GM12878 (cell line): ENCODE results near the gene SLMAP. TPM values are rescaled to one million over a fixed set of nuclear protein-coding genes. Genes with fewer than 3 reads are reported as not detected.

Experiments
- ATAC-seq: fragments of 200-7000 bp; cut with Tn5 transposase; 3 replicates; pipeline ENCODE4 v1.9.1; 2020; ENCODE audit warnings: mild to moderate bottlenecking, moderate library complexity
- BruUV-seq: library from RNA; stranded (reverse); fragments of 400-500 nt; replicated peaks from 2 replicates; lab custom pipeline; 2021; lab: Mats Ljungman, UMichigan
- CTCF ChIA-PET: fragments of 300-600 bp; sonication (Branson Sonifier 250); formaldehyde crosslinking; extraction: SDS; loops from one replicate; lab custom pipeline; 2021; ENCODE audit warnings: inconsistent platforms; lab: Yijun Ruan, JAX
- POLR2A ChIA-PET: fragments of 350-600 bp; formaldehyde crosslinking; extraction: SDS; loops from one replicate; lab custom pipeline; 2021; ENCODE audit warnings: inconsistent platforms; lab: Charles Lee
- RAD21 ChIA-PET: fragments of 300-600 bp; sonication (Branson Sonifier 250); formaldehyde crosslinking; loops from one replicate; lab custom pipeline; 2023; ENCODE audit warnings: antibody characterized with exemption; ENCODE audit not compliant: unreplicated experiment; lab: Charles Lee
- SMC1A ChIA-PET: fragments of 300-600 bp; sonication (Branson Sonifier 250); formaldehyde crosslinking; loops from one replicate; lab custom pipeline; 2023; ENCODE audit not compliant: unreplicated experiment, uncharacterized antibody; lab: Charles Lee
- DNase-seq: peaks from one replicate; pipeline ENCODE4 v3.0.0-alpha.2; 2011; ENCODE audit warnings: low read depth, low spot score
- FAIRE-seq: peaks from 3 replicates; lab custom pipeline; 2011; peaks lifted over from hg19 to GRCh38; lab: Jason Lieb, UNC
- H2AFZ ChIP-seq: 2 replicates; pipeline ENCODE4 v1.6.0; 2011; ENCODE audit warnings: low read depth, low read length, control low read depth; ENCODE audit not compliant: control insufficient read depth
- H3K27ac ChIP-seq: 2 replicates; pipeline ENCODE4 v1.5.1; 2011; ENCODE audit warnings: control low read depth; ENCODE audit not compliant: control insufficient read depth, insufficient read depth
- H3K27me3 ChIP-seq, 2 experiments: replicated peaks in 1 of 2; 2 replicates each; pipeline versions ENCODE4 v1.6.0 to v1.6.1; 2011; ENCODE audit warnings: low read length in 1 of 2; ENCODE audit not compliant: control insufficient read depth in 2 of 2, insufficient read depth in 2 of 2
- H3K36me3 ChIP-seq, 2 experiments: 2 replicates each; pipeline ENCODE4 v1.5.1; 2011; ENCODE audit warnings: low read length in 1 of 2; ENCODE audit not compliant: control insufficient read depth in 2 of 2, insufficient read depth in 2 of 2
- H3K4me1 ChIP-seq: 2 replicates; pipeline ENCODE4 v1.6.1; 2011; ENCODE audit warnings: mild to moderate bottlenecking, low read length, moderate library complexity, mixed read lengths; ENCODE audit not compliant: control insufficient read depth, insufficient read depth
- H3K4me2 ChIP-seq: 2 replicates; pipeline ENCODE4 v1.6.0; 2011; ENCODE audit warnings: control low read depth; ENCODE audit not compliant: control insufficient read depth, insufficient read depth
- H3K4me3 ChIP-seq: fragments of 200-600 bp; sonication (generic); 2 replicates; pipeline ENCODE4 v1.5.1; 2016
- H3K79me2 ChIP-seq: 2 replicates; pipeline ENCODE4 v1.6.0; 2011; ENCODE audit warnings: low read length; ENCODE audit not compliant: control insufficient read depth, insufficient read depth
- H3K9ac ChIP-seq: 2 replicates; pipeline ENCODE4 v1.8.0; 2011; ENCODE audit warnings: low read length, control low read depth, mixed read lengths; ENCODE audit not compliant: control insufficient read depth, insufficient read depth
- H3K9me3 ChIP-seq: replicated peaks from 3 replicates; pipeline ENCODE4 v1.5.1; 2011; ENCODE audit warnings: mild to moderate bottlenecking, low read length; ENCODE audit not compliant: control insufficient read depth, insufficient read depth
- H4K20me1 ChIP-seq: 2 replicates; pipeline ENCODE4 v1.6.0; 2011; ENCODE audit not compliant: control insufficient read depth, insufficient read depth
- NBN ChIP-seq: fragments of 450-650 bp; IDR thresholded peaks from 2 replicates; pipeline ENCODE4 v1.6.1; 2016
- PAX8 ChIP-seq: fragments of 450-650 bp; IDR thresholded peaks from 2 replicates; pipeline ENCODE4 v1.6.1; 2017; ENCODE audit warnings: mild to moderate bottlenecking, moderate library complexity
- POLR2A ChIP-seq: IDR thresholded peaks from 2 replicates; pipeline ENCODE4 v1.6.1; 2011; ENCODE audit warnings: low read depth, mild to moderate bottlenecking, low read length
- RBBP5 ChIP-seq: fragments of 200-600 bp; sonication (generic); conservative IDR thresholded peaks from 2 replicates; pipeline ENCODE4 v1.6.1; 2016
- SIX5 ChIP-seq: IDR thresholded peaks from 2 replicates; pipeline ENCODE4 v1.6.1; 2011; ENCODE audit warnings: mild to moderate bottlenecking, low read depth, low read length, moderate library complexity; ENCODE audit not compliant: severe bottlenecking
- SKIL ChIP-seq: fragments of 450-650 bp; IDR thresholded peaks from 2 replicates; pipeline ENCODE4 v1.6.1; 2017; ENCODE audit warnings: mild to moderate bottlenecking, low read depth, inconsistent platforms; ENCODE audit not compliant: poor library complexity, severe bottlenecking
- SRF ChIP-seq, 2 experiments: IDR thresholded peaks; 2 replicates each; pipeline ENCODE4 v1.6.1; 2011; ENCODE audit warnings: low read depth in 2 of 2, low read length in 2 of 2, mild to moderate bottlenecking in 1 of 2, moderate library complexity in 1 of 2
- TCF7 ChIP-seq: IDR thresholded peaks from 2 replicates; pipeline ENCODE4 v1.6.1; 2014; ENCODE audit warnings: antibody characterized with exemption, borderline replicate concordance
- USF1 ChIP-seq: IDR thresholded peaks from 2 replicates; pipeline ENCODE4 v1.6.1; 2011; ENCODE audit warnings: borderline replicate concordance, low read depth, mild to moderate bottlenecking, moderate library complexity, mixed read lengths, low read length; ENCODE audit not compliant: insufficient read depth; ENCODE audit errors: extremely low read length
- USF2 ChIP-seq: IDR thresholded peaks from 2 replicates; pipeline ENCODE4 v1.6.1; 2011; ENCODE audit warnings: low read depth, low read length, improper control_type of control experiment, borderline replicate concordance
- ZNF207 ChIP-seq: fragments of 450-650 bp; IDR thresholded peaks from 2 replicates; pipeline ENCODE4 v1.6.1; 2014; ENCODE audit warnings: antibody characterized with exemption, mild to moderate bottlenecking, borderline replicate concordance
- ZNF622 ChIP-seq: fragments of 450-650 bp; IDR thresholded peaks from 2 replicates; pipeline ENCODE4 v1.6.1; 2017; ENCODE audit warnings: mild to moderate bottlenecking, inconsistent platforms
- WGBS: methylation state at CpG from one replicate; pipeline ENCODE4 v1.1.6; 2016; ENCODE audit warnings: low lambda C conversion rate; ENCODE audit not compliant: insufficient replicate concordance, insufficient coverage; ENCODE audit errors: missing lambda C conversion rate; 5-methylcytosine and 5-hydroxymethylcytosine counted together
- in situ Hi-C: fragments of 300-500 bp; cut with MboI; formaldehyde crosslinking; loops from 9 replicates; pipeline ENCODE4 v1.14.3; 2018; ENCODE audit warnings: mixed read lengths
- intact Hi-C: fragments of 100-400 bp; cut with micrococcal nuclease; formaldehyde crosslinking; loops from one replicate; pipeline ENCODE4 v1.14.2; 2022; ENCODE audit not compliant: unreplicated experiment
- polyA plus RNA-seq, 11 experiments: library from polyadenylated mRNA; depleted of rRNA in 4 of 11; unstranded in 6 of 11; stranded (reverse) in 5 of 11; fragments of >200 nt; fragmentation: Nextera tagmentation in 4 of 11; fragmentation: Illumina TruSeq in 1 of 11; extraction: Ambion mirVana in 4 of 11; extraction: Trizol in 1 of 11; gene quantifications; 1 replicate in 1 of 11; 2 replicates in 10 of 11; pipeline versions ENCODE4 v1.2.1 to v1.2.3, GENCODE V29; 2011 to 2016; ENCODE audit warnings: inconsistent platforms in 2 of 11, missing spikeins in 2 of 11, low read depth in 1 of 11
- total RNA-seq, 4 experiments: library from RNA; depleted of rRNA in 3 of 4; stranded (reverse); fragments of >200 nt in 3 of 4; fragmentation: Illumina TruSeq in 1 of 4; extraction: Trizol in 1 of 4; gene quantifications; 2 replicates each; pipeline versions ENCODE4 v1.2.1 to v1.2.3, GENCODE V29; 2013 to 2021

The SLMAP gene
- total and polyA plus RNA-seq, 10 of the 15 experiments (the other 5 are each of a cell fraction or from before 2014, with no cell fraction given) = 8.3 to 43.8 (median 26.4) TPM

- TF ChIP-seq SIX5 (no peak), USF2 (no peak), NBN (no peak), POLR2A (no peak), ZNF622 (no peak)
Measured at GRCh38 chr3:57977818-57978235, 221.7 kb downstream of the SLMAP start (continued).

GRCh38 chr3:57978316-57978715, 222.2 kb downstream of the SLMAP start:
- FAIRE-seq (no peak), ATAC-seq (0 out of 3 replicates have a peak, but pooled peaks have one; percentile 12), DNase-seq (no peak)
- Histone ChIP-seq H3K27ac (no peak overlapping the region), H2AFZ (no peak overlapping the region), H4K20me1 (no peaks in the 10 kb centered on the region), H3K4me3 (no peak overlapping the region), H3K4me2 (no peak overlapping the region), H3K27me3 (no peaks in the 10 kb centered on the region), H3K9me3 (no peaks in the 10 kb centered on the region), H3K9ac (no peak overlapping the region), H3K36me3 (no peaks in the 10 kb centered on the region), H3K4me1 (peaks cover 22% of the 10 kb centered on the region), H3K79me2 (no peaks in the 10 kb centered on the region)
- TF ChIP-seq TCF7 = no peak
- no peak for TF ChIP-seq SRF (IDR thresholded peaks at IDR 0.05; ENCODE audit: low read depth in 2 of 2, low read length in 2 of 2)
- no peak for TF ChIP-seq USF1
- TF ChIP-seq ZNF207 = no peak
- no peak for TF ChIP-seq PAX8
- TF ChIP-seq RBBP5 = no peak
- no peak for TF ChIP-seq SKIL
- in situ Hi-C loops = no loop called here
- ChIA-PET POLR2A (interaction anchor here (0.6 to 1.0 kb wide), 2 partner anchors 34 to 486 kb away, joined by 3 to 5 read pairs; no protein-coding TSS in a partner anchor), SMC1A (interaction anchor here (1.3 kb wide), 1 partner anchor 23 kb away, joined by 4 read pairs; no protein-coding TSS in a partner anchor), CTCF (interaction anchor here (0.8 to 2.0 kb wide), 3 partner anchors 16 to 199 kb away, joined by 3 to 10 read pairs (median 3); no protein-coding TSS in a partner anchor), RAD21 (interaction anchor here (1.5 kb wide), 1 partner anchor 16 kb away, joined by 5 read pairs; no protein-coding TSS in a partner anchor)
- intact Hi-C loops = no loop called here
- BruUV-seq = no TSS peak
- WGBS = 58% methylated on average over 8 of the region's 8 CpGs
